Measurements from ENCODE around the gene LAP3.

GRCh38 chr4:17646693-17647092, 69.7 kb downstream of the LAP3 start:
- no peak for TF ChIP-seq CTCF (IDR thresholded peaks at IDR 0.05; ENCODE audit: low read length)
- no peak for TF ChIP-seq EZH2 (IDR thresholded peaks at IDR 0.05; ENCODE audit: borderline replicate concordance, low read length)

Data from OCI-LY1 (cell line).